ENCODE results near the gene C1orf94. TPM values are rescaled to one million over a fixed set of nuclear protein-coding genes. Genes with fewer than 3 reads are reported as not detected.

The C1orf94 gene
- total and polyA plus RNA-seq, 2 of the 4 experiments (the other 2 are of a cell fraction), result not detected

- Histone ChIP-seq H4K8ac (ENCODE audit: low read depth in 2 of 2, low read length in 2 of 2) (no peak overlapping the region), H3K9me1 (ENCODE audit: insufficient read depth, low read length) (no peaks in the 10 kb centered on the region), H3K79me1 (ENCODE audit: low read depth in 1 of 2, low read length in 2 of 2) (no peaks in the 10 kb centered on the region), H3K56ac (ENCODE audit: extremely low read depth, insufficient read depth, low read length) (no peak overlapping the region), H2BK5ac (ENCODE audit: low read depth, low read length, poor library complexity, severe bottlenecking) (no peak overlapping the region), H3K9me3 (ENCODE audit: control insufficient read depth, insufficient read depth, low read length) (peaks cover 30% of the 10 kb centered on the region), H3K4me2 (ENCODE audit: low read depth, low read length) (no peak overlapping the region), H3K4ac (ENCODE audit: low read depth, low read length) (no peak overlapping the region), H3K4me3 (ENCODE audit: insufficient read depth, low read depth, low read length) (no peak overlapping the region), H3K27ac (ENCODE audit: insufficient read depth, low read length) (no peak overlapping the region), H3K14ac (replicated peaks; ENCODE audit: low read depth, low read length) (no peak overlapping the region), H3K18ac (ENCODE audit: low read depth, low read length) (no peak overlapping the region), H3K4me1 (ENCODE audit: control insufficient read depth, insufficient read depth, low read length) (no peaks in the 10 kb centered on the region), H2AK9ac (replicated peaks; ENCODE audit: low read depth, low read length, poor library complexity) (no peak overlapping the region), H4K5ac (ENCODE audit: low read depth, low read length) (no peak overlapping the region), H2BK120ac (ENCODE audit: low read depth, low read length) (no peak overlapping the region), H3K23ac (ENCODE audit: low read depth, low read length) (no peak overlapping the region), H3K27me3 (ENCODE audit: control insufficient read depth, insufficient read depth, low read length) (no peaks in the 10 kb centered on the region), H2AK5ac (ENCODE audit: low read depth, low read length) (no peak overlapping the region), H4K20me1 (ENCODE audit: insufficient read depth, low read length) (no peaks in the 10 kb centered on the region), H4K91ac (ENCODE audit: insufficient read depth, low read depth, low read length) (no peak overlapping the region), H3K36me3 (ENCODE audit: control insufficient read depth, insufficient read depth, low read length) (no peaks in the 10 kb centered on the region), H2AFZ (replicated peaks; ENCODE audit: low read length, poor library complexity) (no peak overlapping the region), H2BK20ac (ENCODE audit: low read depth, low read length) (no peak overlapping the region), H3K9ac (ENCODE audit: low read depth, low read length) (no peak overlapping the region), H2BK15ac (ENCODE audit: low read depth, low read length) (no peak overlapping the region)
- WGBS, 2 experiments (ENCODE audit: extremely low coverage in 2 of 2, insufficient read length in 1 of 2), result no CpG with 5 or more reads among the region's 1 CpG
- dilution Hi-C loops (cut with HindIII; ENCODE audit: low sequenced_read_pairs, unreplicated experiment) (no loop called here), intact Hi-C loops (cut with micrococcal nuclease) (no loop called here), in situ Hi-C loops (cut with MboI; ENCODE audit: low sequenced_read_pairs) (no loop called here)
- DNase-seq, result peak; percentile 1
- ChIA-PET POLR2A (ENCODE audit: unreplicated experiment) (no interaction called here), CTCF (no interaction called here)
- TF ChIP-seq MAFK (IDR thresholded peaks at IDR 0.05; ENCODE audit: low read depth, low read length) (no peak), BHLHE40 (IDR thresholded peaks at IDR 0.05; ENCODE audit: low read depth, low read length) (no peak), POLR2A (IDR thresholded peaks at IDR 0.05; ENCODE audit: low read depth, low read length) (no peak), RCOR1 (IDR thresholded peaks at IDR 0.05; ENCODE audit: insufficient replicate concordance, low read length) (no peak), RFX5 (IDR thresholded peaks at IDR 0.05; ENCODE audit: low read depth, low read length) (no peak), FOS (IDR thresholded peaks at IDR 0.05; ENCODE audit: low read depth, low read length) (no peak), USF2 (IDR thresholded peaks at IDR 0.05; ENCODE audit: low read depth, low read length) (no peak), RAD21 (IDR thresholded peaks at IDR 0.05; ENCODE audit: low read length) (no peak), ELK1 (IDR thresholded peaks at IDR 0.05; ENCODE audit: borderline replicate concordance, low read depth, low read length) (no peak), SMC3 (IDR thresholded peaks at IDR 0.05; ENCODE audit: low read depth, low read length) (no peak)
- no peak for ATAC-seq (ENCODE audit: low read depth)
- no TSS peak for BruUV-seq (replicated peaks)
Measured at GRCh38 chr1:34199927-34200326, 23.2 kb downstream of the C1orf94 start.
